Keratinocyte (primary cell): ENCODE measurements around the gene CFAP100.

Experiments used
- EZH2 ChIP-seq: IDR thresholded peaks from one replicate; pipeline ENCODE4 v1.6.1; 2012; ENCODE audit warnings: inconsistent platforms, mild to moderate bottlenecking, low read length, moderate library complexity
- TF ChIP-seq, protein P1 (sequence below), 3 experiments: IDR thresholded peaks in 1 of 3; conservative IDR thresholded peaks in 1 of 3; optimal IDR thresholded peaks in 1 of 3; 2 replicates in 2 of 3; 3 replicates in 1 of 3; pipeline versions ENCODE3 to v1.5.1; 2011; ENCODE audit warnings: low read length in 3 of 3, mild to moderate bottlenecking in 3 of 3, moderate library complexity in 2 of 3, control low read depth in 1 of 3, inconsistent platforms in 1 of 3; ENCODE audit not compliant: insufficient read depth in 2 of 3; ENCODE audit errors: extremely low read depth in 1 of 3

DNA sequence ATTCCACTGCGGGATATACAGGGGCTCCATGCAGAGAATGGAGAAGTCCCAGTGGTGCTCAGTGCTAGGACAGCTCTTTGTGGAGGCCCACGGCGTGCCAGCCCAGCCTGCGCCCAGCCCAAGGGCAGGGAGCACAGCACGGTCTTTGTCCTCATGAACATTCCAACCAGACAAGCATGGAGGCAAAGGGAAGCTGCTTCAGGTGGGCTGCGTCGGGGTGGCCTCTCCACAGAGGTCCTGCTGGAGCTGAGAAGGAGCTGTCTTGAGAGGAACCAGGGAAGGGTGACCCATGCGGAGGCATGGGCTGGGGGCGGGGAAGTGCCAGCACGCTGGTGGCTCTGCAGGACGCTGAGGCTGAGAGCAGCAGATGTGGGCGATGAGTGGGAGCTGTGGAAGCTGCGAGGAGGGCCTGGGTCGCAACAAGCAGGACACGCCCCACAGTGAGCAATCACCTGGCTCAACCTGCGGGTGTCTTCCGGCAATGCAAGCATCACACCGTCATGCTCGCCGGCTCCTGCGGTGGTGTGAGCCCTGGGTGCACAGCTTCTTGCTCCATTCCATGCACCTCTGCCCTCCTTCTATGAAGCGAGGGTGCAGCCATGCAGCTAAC is 23.5 kb upstream of the CFAP100 start:
- TF ChIP-seq, protein P1, sequence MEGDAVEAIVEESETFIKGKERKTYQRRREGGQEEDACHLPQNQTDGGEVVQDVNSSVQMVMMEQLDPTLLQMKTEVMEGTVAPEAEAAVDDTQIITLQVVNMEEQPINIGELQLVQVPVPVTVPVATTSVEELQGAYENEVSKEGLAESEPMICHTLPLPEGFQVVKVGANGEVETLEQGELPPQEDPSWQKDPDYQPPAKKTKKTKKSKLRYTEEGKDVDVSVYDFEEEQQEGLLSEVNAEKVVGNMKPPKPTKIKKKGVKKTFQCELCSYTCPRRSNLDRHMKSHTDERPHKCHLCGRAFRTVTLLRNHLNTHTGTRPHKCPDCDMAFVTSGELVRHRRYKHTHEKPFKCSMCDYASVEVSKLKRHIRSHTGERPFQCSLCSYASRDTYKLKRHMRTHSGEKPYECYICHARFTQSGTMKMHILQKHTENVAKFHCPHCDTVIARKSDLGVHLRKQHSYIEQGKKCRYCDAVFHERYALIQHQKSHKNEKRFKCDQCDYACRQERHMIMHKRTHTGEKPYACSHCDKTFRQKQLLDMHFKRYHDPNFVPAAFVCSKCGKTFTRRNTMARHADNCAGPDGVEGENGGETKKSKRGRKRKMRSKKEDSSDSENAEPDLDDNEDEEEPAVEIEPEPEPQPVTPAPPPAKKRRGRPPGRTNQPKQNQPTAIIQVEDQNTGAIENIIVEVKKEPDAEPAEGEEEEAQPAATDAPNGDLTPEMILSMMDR (optimal IDR thresholded peaks at IDR 0.05 in 1 of 3, IDR thresholded peaks at IDR 0.05 in 1 of 3, conservative IDR thresholded peaks at IDR 0.05 in 1 of 3; ENCODE audit: extremely low read depth in 1 of 3, insufficient read depth in 2 of 3, low read length in 3 of 3) = no peak
- no peak for TF ChIP-seq EZH2
